ENCODE measurements around the gene PDZRN4.

GRCh38 chr12:41356181-41356580, 168.1 kb downstream of the PDZRN4 start:
- TF ChIP-seq CTCF (IDR thresholded peaks at IDR 0.05) (no peak), POLR2AphosphoS5 (IDR thresholded peaks at IDR 0.05) (no peak), POLR2A (IDR thresholded peaks at IDR 0.05) (no peak), EP300 (IDR thresholded peaks at IDR 0.05; ENCODE audit: low read depth) (no peak)
